Naive B cell (primary cell): ENCODE measurements around the gene MRPL1. TPM values are rescaled to one million over a fixed set of nuclear protein-coding genes. Genes with fewer than 3 reads are reported as not detected.
"Not testable (repeated sequence)": the region's sequence is repeated elsewhere in the genome, so short reads cannot be mapped to it uniquely, and the experiment has no call there.

Experiments
- ATAC-seq, 2 donors: fragments of 150-1000 bp; cut with Tn5 transposase; 2 replicates each; pipeline ENCODE4 v1.10.0; 2021; ENCODE audit warnings: low read depth in 2 of 2, mild to moderate bottlenecking in 2 of 2, moderate library complexity in 2 of 2
- DNase-seq: peaks from one replicate; pipeline ENCODE4 v3.0.0; 2022
- H3K27ac Mint-ChIP-seq, 6 donors: one replicate each; pipeline ENCODE4 v1.8.0; 2020 to 2022; ENCODE audit warnings: mild to moderate bottlenecking in 6 of 6, mixed read lengths in 6 of 6, moderate library complexity in 5 of 6, inconsistent platforms in 2 of 6
- H3K27me3 Mint-ChIP-seq, 3 donors: one replicate each; pipeline ENCODE4 v1.8.0; 2021 to 2022; ENCODE audit warnings: mixed read lengths in 3 of 3, mild to moderate bottlenecking in 1 of 3
- H3K36me3 Mint-ChIP-seq, 2 donors: one replicate each; pipeline ENCODE4 v1.8.0; 2020 to 2022; ENCODE audit warnings: mixed read lengths in 2 of 2, inconsistent platforms in 1 of 2, mild to moderate bottlenecking in 1 of 2
- H3K4me1 Mint-ChIP-seq, 3 donors: one replicate each; pipeline ENCODE4 v1.8.0; 2020 to 2022; ENCODE audit warnings: mixed read lengths in 3 of 3, inconsistent platforms in 1 of 3, mild to moderate bottlenecking in 1 of 3, moderate library complexity in 1 of 3
- H3K4me3 Mint-ChIP-seq, 8 donors: one replicate each; pipeline ENCODE4 v1.8.0; 2020 to 2022; ENCODE audit warnings: mild to moderate bottlenecking in 8 of 8, mixed read lengths in 8 of 8, moderate library complexity in 8 of 8, inconsistent platforms in 2 of 8
- H3K9me3 Mint-ChIP-seq, 7 donors: one replicate each; pipeline ENCODE4 v1.8.0; 2020 to 2022; ENCODE audit warnings: mixed read lengths in 7 of 7, mild to moderate bottlenecking in 5 of 7, inconsistent platforms in 2 of 7, moderate library complexity in 1 of 7
- polyA plus RNA-seq, 6 donors: library from polyadenylated mRNA; unstranded; fragments of 300-500 nt; fragmentation: Illumina TruSeq; gene quantifications; one replicate each; pipeline ENCODE4 v1.2.3, GENCODE V29; 2021; ENCODE audit warnings: low read depth in 6 of 6

Gene MRPL1
- polyA plus RNA-seq, 6 donors from 2014 or later, result 22.3 to 30.9 (median 23.6) TPM

- Mint-ChIP-seq H3K27me3 (no peaks in the 10 kb centered on the region), H3K9me3 (peaks cover 0 to 3% (median 0%) of the 10 kb centered on the region in 7 donors), H3K27ac (no peak overlapping the region), H3K36me3 (peaks cover 22 to 33% of the 10 kb centered on the region in 2 donors), H3K4me3 (no peak overlapping the region), H3K4me1 (no peaks in the 10 kb centered on the region)
- no peak for DNase-seq
- no peak for ATAC-seq
These were observed 68.2 kb downstream of the MRPL1 start for GRCh38 chr4:77930876-77931275.

GRCh38 chr4:77931452-77932135 lies 69.0 kb downstream of the MRPL1 start:
- peaks cover 22 to 30% of the 10 kb centered on the region in 2 donors for H3K36me3 Mint-ChIP-seq
- H3K27ac Mint-ChIP-seq, result no peak overlapping the region
- no peaks in the 10 kb centered on the region for H3K27me3 Mint-ChIP-seq
- peaks cover 0 to 3% (median 0%) of the 10 kb centered on the region in 7 donors for H3K9me3 Mint-ChIP-seq
- ATAC-seq (no peak), DNase-seq (no peak)
- no peak overlapping the region for H3K4me3 Mint-ChIP-seq
- no peaks in the 10 kb centered on the region for H3K4me1 Mint-ChIP-seq

GRCh38 chr4:77938560-77938959 lies 75.9 kb downstream of the MRPL1 start:
- Mint-ChIP-seq H3K9me3 (peaks cover 0 to 20% (median 11%) of the 10 kb centered on the region in 7 donors), H3K4me1 (peaks cover 0 to 16% (median 0%) of the 10 kb centered on the region in 3 donors), H3K27ac (no peak overlapping the region), H3K27me3 (no peaks in the 10 kb centered on the region), H3K4me3 (no peak overlapping the region), H3K36me3 (peaks cover 37 to 48% of the 10 kb centered on the region in 2 donors)
- DNase-seq, result no peak
- no peak for ATAC-seq

DNA sequence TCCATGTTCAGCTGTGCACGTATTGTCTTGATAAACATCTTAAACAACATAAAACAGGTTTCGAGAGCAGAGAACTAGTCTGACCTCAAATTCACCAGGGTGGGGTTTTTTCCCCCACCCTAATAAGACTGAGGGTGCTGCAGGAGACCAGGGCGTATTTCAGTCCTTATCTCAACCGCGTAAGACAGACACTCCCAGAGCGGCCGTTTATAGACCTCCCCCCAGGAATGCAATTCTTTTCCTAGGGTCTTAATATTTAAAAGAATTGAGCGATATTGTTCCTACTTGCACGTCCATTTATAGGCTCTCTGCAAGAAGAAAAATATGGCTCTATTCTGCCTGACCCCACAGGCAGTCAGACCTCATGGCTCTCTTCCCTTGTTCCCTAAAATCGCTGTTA lies 83.3 kb downstream of the MRPL1 start:
- DNase-seq, H3K27ac Mint-ChIP-seq, H3K4me1 Mint-ChIP-seq, H3K27me3 Mint-ChIP-seq, ATAC-seq: not testable (repeated sequence)
- Mint-ChIP-seq H3K36me3 (peaks cover 42% of the 10 kb centered on the region in 2 donors), H3K9me3 (peaks cover 4 to 35% (median 24%) of the 10 kb centered on the region in 7 donors), H3K4me3 (peak overlapping the region in 1 of 8 donors; percentile 22)

DNA sequence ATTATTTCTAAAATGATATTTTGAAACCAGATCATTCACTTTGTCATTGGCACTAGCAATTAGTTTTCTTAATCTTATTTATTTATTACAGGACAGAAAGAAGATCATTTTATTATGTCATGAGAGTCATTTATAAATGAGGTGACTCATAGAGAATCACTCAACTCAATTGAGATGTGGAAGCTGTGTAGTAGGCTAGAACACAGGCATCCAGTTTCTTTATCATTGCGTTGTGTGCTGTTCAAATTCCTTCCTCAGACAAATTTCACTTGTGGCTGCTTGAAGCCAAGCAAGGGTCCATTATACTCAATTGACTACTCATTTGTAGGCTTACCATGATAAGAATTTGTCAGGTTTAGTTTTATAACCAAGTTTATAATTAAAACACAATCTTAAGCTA lies 87.6 kb downstream of the MRPL1 start:
- H3K27me3 Mint-ChIP-seq, result no peaks in the 10 kb centered on the region
- peaks cover 0 to 14% (median 6%) of the 10 kb centered on the region in 7 donors for H3K9me3 Mint-ChIP-seq
- DNase-seq, result no peak
- no peak overlapping the region for H3K27ac Mint-ChIP-seq
- H3K4me3 Mint-ChIP-seq, result no peak overlapping the region
- H3K36me3 Mint-ChIP-seq, result peaks cover 13 to 22% of the 10 kb centered on the region in 2 donors
- H3K4me1 Mint-ChIP-seq, result no peaks in the 10 kb centered on the region
- ATAC-seq, result no peak

GRCh38 chr4:77952457-77952856 lies 89.8 kb downstream of the MRPL1 start:
- no peaks in the 10 kb centered on the region for H3K9me3 Mint-ChIP-seq
- DNase-seq (no peak), ATAC-seq (no peak)
- H3K4me1 Mint-ChIP-seq, result no peaks in the 10 kb centered on the region
- no peaks in the 10 kb centered on the region for H3K27me3 Mint-ChIP-seq
- H3K27ac Mint-ChIP-seq, result no peak overlapping the region
- peaks cover 0 to 9% of the 10 kb centered on the region in 2 donors for H3K36me3 Mint-ChIP-seq
- H3K4me3 Mint-ChIP-seq, result no peak overlapping the region

DNA sequence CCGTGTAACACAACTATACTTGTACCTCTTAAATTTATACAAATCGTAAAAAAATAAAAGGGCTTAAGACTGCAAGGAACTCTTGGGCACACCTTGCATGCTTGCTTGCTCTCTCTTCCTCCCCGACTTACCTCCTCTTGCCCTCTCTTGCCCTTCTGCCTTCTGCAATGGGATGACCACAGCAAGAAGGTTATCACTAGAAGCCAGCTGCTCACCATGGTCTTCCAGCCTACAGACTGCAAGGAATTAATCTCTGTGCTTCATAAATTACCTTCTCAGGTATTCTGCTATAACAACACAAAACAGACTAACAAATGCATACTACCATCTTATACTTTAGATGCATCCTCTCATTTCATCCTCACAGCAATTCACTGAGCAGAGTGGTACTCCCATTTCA lies 92.1 kb downstream of the MRPL1 start:
- no peaks in the 10 kb centered on the region for H3K4me1 Mint-ChIP-seq
- peaks cover 0 to 9% of the 10 kb centered on the region in 2 donors for H3K36me3 Mint-ChIP-seq
- H3K4me3 Mint-ChIP-seq, result no peak overlapping the region
- H3K27me3 Mint-ChIP-seq, result no peaks in the 10 kb centered on the region
- ATAC-seq, result no peak
- no peaks in the 10 kb centered on the region for H3K9me3 Mint-ChIP-seq
- peak overlapping the region in 3 of 6 donors; percentile 10 to 74 (median 65) for H3K27ac Mint-ChIP-seq
- DNase-seq, result no peak

GRCh38 chr4:77956917-77957316 lies 94.3 kb downstream of the MRPL1 start:
- Mint-ChIP-seq H3K36me3 (no peaks in the 10 kb centered on the region), H3K27me3 (no peaks in the 10 kb centered on the region), H3K9me3 (no peaks in the 10 kb centered on the region), H3K4me3 (no peak overlapping the region), H3K27ac (no peak overlapping the region), H3K4me1 (peaks cover 0 to 2% (median 0%) of the 10 kb centered on the region in 3 donors)
- no peak for DNase-seq
- no peak for ATAC-seq

GRCh38 chr4:77958897-77959296 lies 96.3 kb downstream of the MRPL1 start:
- ATAC-seq (no peak), DNase-seq (no peak)
- no peaks in the 10 kb centered on the region for H3K9me3 Mint-ChIP-seq
- H3K36me3 Mint-ChIP-seq, result no peaks in the 10 kb centered on the region
- H3K27me3 Mint-ChIP-seq, result no peaks in the 10 kb centered on the region
- H3K4me3 Mint-ChIP-seq, result no peak overlapping the region
- H3K27ac Mint-ChIP-seq, result no peak overlapping the region
- peaks cover 0 to 2% (median 0%) of the 10 kb centered on the region in 3 donors for H3K4me1 Mint-ChIP-seq

DNA sequence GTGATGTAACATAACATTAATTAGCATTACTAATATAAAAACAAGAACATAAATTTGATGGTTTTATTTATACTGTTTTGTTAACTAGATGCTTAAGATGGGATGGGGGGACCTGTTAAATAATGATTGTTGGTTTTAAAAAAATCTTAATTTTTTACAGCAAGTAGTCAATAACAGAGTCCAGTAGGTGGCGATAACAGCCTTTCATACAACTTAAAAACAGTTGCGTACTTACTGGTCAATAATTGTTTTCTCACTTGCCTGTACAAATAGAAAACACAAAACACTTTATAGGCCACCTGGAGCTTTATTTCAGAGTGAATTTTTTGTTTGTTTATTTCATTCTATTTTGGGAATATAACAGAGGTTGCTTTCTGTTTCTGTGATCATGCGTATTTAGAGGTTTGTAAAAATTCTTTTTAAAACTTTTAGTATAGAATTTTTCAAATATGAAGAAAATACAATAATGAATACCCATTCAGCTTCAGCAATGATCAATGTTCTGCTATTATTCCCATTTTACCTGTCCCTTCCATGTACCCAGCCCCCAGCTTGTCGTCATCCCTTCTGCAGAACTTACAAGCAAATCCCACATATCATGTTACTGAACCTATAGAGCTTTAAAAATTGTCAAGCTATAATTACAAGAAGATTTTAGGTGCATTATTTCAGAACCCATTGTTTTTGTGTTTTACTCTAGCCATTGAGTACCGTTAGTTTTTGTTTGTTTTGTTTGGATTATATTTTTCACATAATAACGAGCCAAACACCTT lies 97.1 kb downstream of the MRPL1 start:
- H3K4me3 Mint-ChIP-seq, result no peak overlapping the region
- DNase-seq, result peak; percentile 15
- H3K27me3 Mint-ChIP-seq, result no peaks in the 10 kb centered on the region
- H3K4me1 Mint-ChIP-seq, result peaks cover 0 to 2% (median 0%) of the 10 kb centered on the region in 3 donors
- no peak overlapping the region for H3K27ac Mint-ChIP-seq
- ATAC-seq, result no peak
- no peaks in the 10 kb centered on the region for H3K36me3 Mint-ChIP-seq
- H3K9me3 Mint-ChIP-seq, result no peaks in the 10 kb centered on the region

- Mint-ChIP-seq H3K27ac (no peak overlapping the region), H3K36me3 (no peaks in the 10 kb centered on the region), H3K4me1 (peaks cover 0 to 2% (median 0%) of the 10 kb centered on the region in 3 donors), H3K9me3 (no peaks in the 10 kb centered on the region), H3K27me3 (no peaks in the 10 kb centered on the region), H3K4me3 (no peak overlapping the region)
- no peak for DNase-seq
- no peak for ATAC-seq
These were observed 97.7 kb downstream of the MRPL1 start for GRCh38 chr4:77960367-77960766.

DNA sequence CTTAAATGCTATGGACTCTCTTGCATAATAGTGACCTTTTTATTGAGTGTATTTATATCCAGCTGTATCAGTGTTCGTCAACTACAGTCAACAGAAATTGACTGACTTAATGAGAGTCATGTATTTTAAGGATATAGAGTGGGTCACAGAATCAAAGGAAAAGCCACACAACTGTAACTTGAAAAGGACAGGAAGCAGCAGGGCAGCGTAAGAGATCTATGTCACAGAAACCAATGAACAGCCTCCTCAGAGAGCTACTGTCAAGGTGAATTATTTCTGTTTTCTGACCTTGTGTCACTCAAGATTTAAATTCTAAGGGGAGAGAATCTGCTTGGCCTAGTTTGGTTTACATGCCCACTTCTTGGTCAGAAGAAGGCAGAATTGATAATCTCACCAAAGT lies 100.4 kb downstream of the MRPL1 start:
- ATAC-seq (no peak), DNase-seq (no peak)
- H3K4me1 Mint-ChIP-seq, result peaks cover 0 to 2% (median 0%) of the 10 kb centered on the region in 3 donors
- H3K36me3 Mint-ChIP-seq, result no peaks in the 10 kb centered on the region
- no peak overlapping the region for H3K4me3 Mint-ChIP-seq
- H3K27ac Mint-ChIP-seq, result no peak overlapping the region
- H3K9me3 Mint-ChIP-seq, result no peaks in the 10 kb centered on the region
- H3K27me3 Mint-ChIP-seq, result no peaks in the 10 kb centered on the region

- H3K27ac Mint-ChIP-seq, H3K36me3 Mint-ChIP-seq, DNase-seq, H3K4me3 Mint-ChIP-seq, ATAC-seq, H3K4me1 Mint-ChIP-seq: not testable (repeated sequence)
- Mint-ChIP-seq H3K27me3 (peaks cover 9 to 22% (median 11%) of the 10 kb centered on the region in 3 donors), H3K9me3 (peaks cover 0 to 15% (median 8%) of the 10 kb centered on the region in 7 donors)
These were observed 111.0 kb downstream of the MRPL1 start for GRCh38 chr4:77973657-77974056.
